NCI-H2107 treated with DMSO at 0.1 percent for 48 hours (cell line): ENCODE data around the gene RNF2.
"Not testable (repeated sequence)": the region's sequence is repeated elsewhere in the genome, so short reads cannot be mapped to it uniquely, and the experiment has no call there.

Experiments
- DNase-seq: peaks from one replicate; lab custom pipeline; 2025; ENCODE audit not compliant: unreplicated experiment; lab: John Stamatoyannopoulos, UW

The RNF2 gene

GRCh38 chr1:185049670-185050069 lies 4.3 kb downstream of the RNF2 start:
- no peak for DNase-seq

- no peak for DNase-seq
Measured at GRCh38 chr1:185050823-185051451, 5.6 kb downstream of the RNF2 start.

- DNase-seq = no peak
Measured at GRCh38 chr1:185053204-185053603, 7.8 kb downstream of the RNF2 start.

- no peak for DNase-seq
Measured at GRCh38 chr1:185054365-185055060, 9.2 kb downstream of the RNF2 start.

- DNase-seq = no peak
Measured at GRCh38 chr1:185058110-185058509, 12.8 kb downstream of the RNF2 start.

GRCh38 chr1:185058876-185059275 lies 13.5 kb downstream of the RNF2 start:
- DNase-seq = no peak

GRCh38 chr1:185059950-185060571 lies 14.7 kb downstream of the RNF2 start:
- no peak for DNase-seq

- DNase-seq = no peak
Measured at GRCh38 chr1:185062710-185063370, 17.5 kb downstream of the RNF2 start.

GRCh38 chr1:185063719-185064118 lies 18.4 kb downstream of the RNF2 start:
- DNase-seq = no peak

- DNase-seq = not testable (repeated sequence)
Measured at GRCh38 chr1:185065006-185065405, 19.6 kb downstream of the RNF2 start.

GRCh38 chr1:185066181-185066580 lies 20.8 kb downstream of the RNF2 start:
- no peak for DNase-seq

- DNase-seq = no peak
Measured at GRCh38 chr1:185068341-185068740, 23.0 kb downstream of the RNF2 start.

- DNase-seq = no peak
Measured at GRCh38 chr1:185069202-185069772, 23.9 kb downstream of the RNF2 start.

GRCh38 chr1:185070051-185070450 lies 24.7 kb downstream of the RNF2 start:
- no peak for DNase-seq

GRCh38 chr1:185073725-185074124 lies 28.4 kb downstream of the RNF2 start:
- no peak for DNase-seq

- no peak for DNase-seq
Measured at GRCh38 chr1:185074307-185074706, 28.9 kb downstream of the RNF2 start.

GRCh38 chr1:185075476-185075875 lies 30.1 kb downstream of the RNF2 start:
- no peak for DNase-seq

GRCh38 chr1:185077374-185077773 lies 32.0 kb downstream of the RNF2 start:
- no peak for DNase-seq

GRCh38 chr1:185080422-185080821 lies 35.1 kb downstream of the RNF2 start:
- no peak for DNase-seq

GRCh38 chr1:185083818-185084217 lies 38.5 kb downstream of the RNF2 start:
- no peak for DNase-seq

GRCh38 chr1:185087101-185087500 lies 41.7 kb downstream of the RNF2 start:
- no peak for DNase-seq

GRCh38 chr1:185087746-185088145 lies 42.4 kb downstream of the RNF2 start:
- no peak for DNase-seq
